Osteoblast (primary cell): ENCODE results near the gene PSMD12. TPM values are rescaled to one million over a fixed set of nuclear protein-coding genes. Genes with fewer than 3 reads are reported as not detected.

ENCODE experiments used
- DNase-seq: peaks from one replicate; pipeline ENCODE4 v3.0.0; 2011; ENCODE audit warnings: low spot score, mixed read lengths; ENCODE audit not compliant: insufficient read length; ENCODE audit errors: missing footprints
- H2AFZ ChIP-seq: 2 replicates; pipeline ENCODE4 v1.6.0; 2011; ENCODE audit warnings: mild to moderate bottlenecking, low read length
- H3K27ac ChIP-seq: 2 replicates; pipeline ENCODE4 v1.5.1; 2011; ENCODE audit warnings: mild to moderate bottlenecking, low read depth, low read length, moderate library complexity
- H3K27me3 ChIP-seq: 2 replicates; pipeline ENCODE4 v1.6.0; 2012; ENCODE audit warnings: mild to moderate bottlenecking, control low read depth, inconsistent platforms, low read length, moderate library complexity; ENCODE audit not compliant: insufficient read depth
- H3K36me3 ChIP-seq: 2 replicates; pipeline ENCODE4 v1.5.1; 2011; ENCODE audit warnings: mild to moderate bottlenecking, low read length, control low read depth, moderate library complexity; ENCODE audit not compliant: insufficient read depth
- H3K4me1 ChIP-seq: 2 replicates; pipeline ENCODE4 v1.5.1; 2011; ENCODE audit warnings: mild to moderate bottlenecking, low read length, control low read depth, moderate library complexity; ENCODE audit not compliant: insufficient read depth
- H3K4me2 ChIP-seq: 2 replicates; pipeline ENCODE4 v1.6.0; 2011; ENCODE audit warnings: mild to moderate bottlenecking, low read length; ENCODE audit not compliant: insufficient read depth
- H3K4me3 ChIP-seq: fragments of 200-600 bp; sonication (generic); 3 replicates; pipeline ENCODE4 v1.5.1; 2012; ENCODE audit warnings: mild to moderate bottlenecking, low read length, inconsistent platforms; ENCODE audit not compliant: insufficient read depth
- H3K79me2 ChIP-seq: 2 replicates; pipeline ENCODE4 v1.6.0; 2012; ENCODE audit warnings: mild to moderate bottlenecking, low read length, control low read depth, inconsistent platforms; ENCODE audit not compliant: insufficient read depth
- H3K9me3 ChIP-seq: 2 replicates; pipeline ENCODE4 v1.5.1; 2011; ENCODE audit warnings: low read depth, low read length, control low read depth
- H4K20me1 ChIP-seq: 2 replicates; pipeline ENCODE4 v1.6.0; 2012; ENCODE audit warnings: mild to moderate bottlenecking, low read length, control low read depth; ENCODE audit not compliant: insufficient read depth
- total RNA-seq: library from RNA; depleted of rRNA; stranded (reverse); fragments of >200 nt; gene quantifications from 2 replicates; pipeline ENCODE4 v1.2.3, GENCODE V29; 2012
- TF ChIP-seq, protein P1 (sequence below): IDR thresholded peaks from 2 replicates; pipeline ENCODE4 v1.5.1; 2011; ENCODE audit warnings: mild to moderate bottlenecking, low read depth, low read length, moderate library complexity; ENCODE audit errors: extremely low read depth

PSMD12 gene
- total RNA-seq, 1 donor, result 24.2 TPM

DNA sequence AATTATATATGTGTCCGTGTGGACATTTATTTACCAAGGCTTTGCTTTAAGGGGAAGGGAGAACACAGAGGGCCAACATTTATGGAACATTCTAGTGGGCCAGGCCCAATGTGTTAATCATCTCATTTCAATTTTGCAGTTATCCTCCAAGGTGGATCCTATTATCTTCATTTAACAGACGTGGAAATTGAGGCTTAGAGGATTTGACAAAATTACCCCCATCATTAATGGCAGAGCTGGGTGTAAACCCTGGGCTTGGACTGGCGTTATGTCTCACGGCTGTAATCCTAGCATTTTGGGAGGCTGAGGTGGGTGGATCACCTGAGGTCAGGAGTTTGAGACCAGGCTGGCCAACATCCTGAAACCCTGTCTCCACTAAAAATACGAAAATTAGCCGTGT lies 37.1 kb upstream of the PSMD12 start:
- Histone ChIP-seq H3K4me2 (no peak overlapping the region), H3K36me3 (no peaks in the 10 kb centered on the region), H3K79me2 (peaks cover 18% of the 10 kb centered on the region), H3K4me3 (no peak overlapping the region), H4K20me1 (no peaks in the 10 kb centered on the region), H3K9me3 (no peaks in the 10 kb centered on the region), H3K27ac (no peak overlapping the region), H2AFZ (no peak overlapping the region), H3K27me3 (no peaks in the 10 kb centered on the region), H3K4me1 (peaks cover 3% of the 10 kb centered on the region)
- TF ChIP-seq, protein P1, sequence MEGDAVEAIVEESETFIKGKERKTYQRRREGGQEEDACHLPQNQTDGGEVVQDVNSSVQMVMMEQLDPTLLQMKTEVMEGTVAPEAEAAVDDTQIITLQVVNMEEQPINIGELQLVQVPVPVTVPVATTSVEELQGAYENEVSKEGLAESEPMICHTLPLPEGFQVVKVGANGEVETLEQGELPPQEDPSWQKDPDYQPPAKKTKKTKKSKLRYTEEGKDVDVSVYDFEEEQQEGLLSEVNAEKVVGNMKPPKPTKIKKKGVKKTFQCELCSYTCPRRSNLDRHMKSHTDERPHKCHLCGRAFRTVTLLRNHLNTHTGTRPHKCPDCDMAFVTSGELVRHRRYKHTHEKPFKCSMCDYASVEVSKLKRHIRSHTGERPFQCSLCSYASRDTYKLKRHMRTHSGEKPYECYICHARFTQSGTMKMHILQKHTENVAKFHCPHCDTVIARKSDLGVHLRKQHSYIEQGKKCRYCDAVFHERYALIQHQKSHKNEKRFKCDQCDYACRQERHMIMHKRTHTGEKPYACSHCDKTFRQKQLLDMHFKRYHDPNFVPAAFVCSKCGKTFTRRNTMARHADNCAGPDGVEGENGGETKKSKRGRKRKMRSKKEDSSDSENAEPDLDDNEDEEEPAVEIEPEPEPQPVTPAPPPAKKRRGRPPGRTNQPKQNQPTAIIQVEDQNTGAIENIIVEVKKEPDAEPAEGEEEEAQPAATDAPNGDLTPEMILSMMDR, result no peak
- no peak for DNase-seq

DNA sequence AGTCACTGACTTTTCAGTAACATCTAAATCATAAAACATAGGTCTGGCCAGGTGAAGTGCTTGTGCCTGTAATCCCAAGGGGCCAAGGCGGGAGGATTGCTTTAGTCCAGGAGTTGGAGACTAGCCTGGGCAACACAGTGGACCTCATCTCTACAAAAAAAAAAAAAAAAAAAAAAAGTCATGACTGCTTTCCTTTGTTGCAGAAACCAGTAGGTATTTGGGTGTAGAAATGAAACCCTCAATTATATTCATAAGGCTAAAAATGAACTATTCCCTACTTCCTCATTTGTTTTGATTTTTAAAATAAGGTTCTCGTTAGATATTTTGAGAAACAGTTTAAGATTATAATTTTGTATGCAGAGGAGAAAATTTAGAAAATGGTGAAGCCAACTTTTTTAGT lies 36.7 kb upstream of the PSMD12 start:
- Histone ChIP-seq H2AFZ (no peak overlapping the region), H3K36me3 (no peaks in the 10 kb centered on the region), H3K4me1 (peaks cover 3% of the 10 kb centered on the region), H3K4me2 (no peak overlapping the region), H3K79me2 (peaks cover 20% of the 10 kb centered on the region), H3K27me3 (no peaks in the 10 kb centered on the region), H3K9me3 (no peaks in the 10 kb centered on the region), H4K20me1 (no peaks in the 10 kb centered on the region), H3K27ac (no peak overlapping the region), H3K4me3 (no peak overlapping the region)
- DNase-seq, result no peak
- TF ChIP-seq, protein P1, result no peak

DNA sequence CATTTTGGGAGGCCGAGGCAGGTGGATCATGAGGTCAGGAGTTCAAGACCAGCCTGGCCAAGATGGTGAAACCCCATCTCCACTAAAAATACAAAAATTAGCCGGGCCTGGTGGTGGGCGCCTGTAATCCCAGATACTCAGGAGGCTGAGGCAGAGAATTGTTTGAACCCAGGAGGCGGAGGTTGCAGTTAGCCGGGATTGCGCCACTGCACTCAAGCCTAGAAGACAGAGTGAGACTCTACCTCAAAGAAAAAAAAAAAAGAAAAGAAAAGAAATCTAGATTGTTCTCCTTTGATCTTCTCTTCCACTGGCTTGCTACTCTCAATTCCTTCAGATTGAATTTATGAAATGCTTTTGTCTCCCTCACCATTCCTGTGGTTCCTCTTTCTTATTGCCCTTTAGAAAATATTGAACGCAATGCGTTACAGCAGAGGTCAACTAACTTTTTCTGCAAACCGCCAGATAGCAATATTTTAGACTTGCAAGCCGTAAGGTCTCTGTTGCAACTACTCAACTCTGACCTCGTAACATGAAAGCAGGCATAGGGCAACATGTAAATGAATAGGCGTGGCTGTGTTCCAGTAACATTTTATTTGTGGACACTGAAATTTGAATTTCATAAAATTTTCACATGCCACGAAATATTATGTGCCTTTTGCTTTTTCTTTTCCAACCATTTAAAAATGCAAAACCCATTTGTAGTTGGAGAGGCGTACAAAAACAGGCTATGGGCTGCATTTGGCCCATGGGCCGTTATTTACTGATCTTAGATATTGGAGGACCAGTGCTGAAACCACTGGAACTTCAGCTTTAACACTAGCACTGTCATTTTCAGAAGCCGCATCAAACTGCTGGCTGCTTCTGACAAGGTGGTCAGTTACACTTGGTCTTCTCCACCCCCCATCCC lies 35.5 kb upstream of the PSMD12 start:
- Histone ChIP-seq H3K4me2 (no peak overlapping the region), H4K20me1 (no peaks in the 10 kb centered on the region), H3K9me3 (no peaks in the 10 kb centered on the region), H2AFZ (no peak overlapping the region), H3K4me1 (no peaks in the 10 kb centered on the region), H3K27me3 (no peaks in the 10 kb centered on the region), H3K79me2 (peaks cover 26% of the 10 kb centered on the region), H3K27ac (no peak overlapping the region), H3K4me3 (no peak overlapping the region), H3K36me3 (no peaks in the 10 kb centered on the region)
- TF ChIP-seq, protein P1, result no peak
- no peak for DNase-seq

DNA sequence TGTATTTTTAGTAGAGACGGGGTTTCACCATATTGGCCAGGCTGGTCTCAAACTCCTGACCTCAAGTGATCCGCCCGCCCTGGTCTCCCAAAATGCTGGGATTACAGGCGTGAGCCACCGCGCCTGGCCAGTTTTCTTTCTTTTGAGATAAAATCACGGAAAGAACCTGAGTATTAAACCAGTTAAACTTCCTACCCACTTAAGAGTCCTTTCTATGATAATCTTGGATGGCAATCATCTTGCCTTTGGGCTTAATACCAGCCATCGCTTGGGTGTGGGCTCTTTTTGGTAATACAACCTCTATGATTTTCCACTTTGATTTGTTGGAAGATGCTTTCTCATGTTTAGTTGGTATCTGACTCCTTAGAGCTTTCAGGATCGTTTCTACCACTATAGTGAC lies 34.7 kb upstream of the PSMD12 start:
- Histone ChIP-seq H3K4me3 (no peak overlapping the region), H3K36me3 (no peaks in the 10 kb centered on the region), H3K27ac (no peak overlapping the region), H3K79me2 (peaks cover 24% of the 10 kb centered on the region), H4K20me1 (no peaks in the 10 kb centered on the region), H3K27me3 (no peaks in the 10 kb centered on the region), H3K4me1 (no peaks in the 10 kb centered on the region), H3K9me3 (no peaks in the 10 kb centered on the region), H2AFZ (no peak overlapping the region), H3K4me2 (no peak overlapping the region)
- TF ChIP-seq, protein P1, result no peak
- no peak for DNase-seq
